ENCODE measurements around the gene RAD51.
"Not testable (repeated sequence)": the region's sequence is repeated elsewhere in the genome, so short reads cannot be mapped to it uniquely, and the experiment has no call there.

RAD51 gene

DNA sequence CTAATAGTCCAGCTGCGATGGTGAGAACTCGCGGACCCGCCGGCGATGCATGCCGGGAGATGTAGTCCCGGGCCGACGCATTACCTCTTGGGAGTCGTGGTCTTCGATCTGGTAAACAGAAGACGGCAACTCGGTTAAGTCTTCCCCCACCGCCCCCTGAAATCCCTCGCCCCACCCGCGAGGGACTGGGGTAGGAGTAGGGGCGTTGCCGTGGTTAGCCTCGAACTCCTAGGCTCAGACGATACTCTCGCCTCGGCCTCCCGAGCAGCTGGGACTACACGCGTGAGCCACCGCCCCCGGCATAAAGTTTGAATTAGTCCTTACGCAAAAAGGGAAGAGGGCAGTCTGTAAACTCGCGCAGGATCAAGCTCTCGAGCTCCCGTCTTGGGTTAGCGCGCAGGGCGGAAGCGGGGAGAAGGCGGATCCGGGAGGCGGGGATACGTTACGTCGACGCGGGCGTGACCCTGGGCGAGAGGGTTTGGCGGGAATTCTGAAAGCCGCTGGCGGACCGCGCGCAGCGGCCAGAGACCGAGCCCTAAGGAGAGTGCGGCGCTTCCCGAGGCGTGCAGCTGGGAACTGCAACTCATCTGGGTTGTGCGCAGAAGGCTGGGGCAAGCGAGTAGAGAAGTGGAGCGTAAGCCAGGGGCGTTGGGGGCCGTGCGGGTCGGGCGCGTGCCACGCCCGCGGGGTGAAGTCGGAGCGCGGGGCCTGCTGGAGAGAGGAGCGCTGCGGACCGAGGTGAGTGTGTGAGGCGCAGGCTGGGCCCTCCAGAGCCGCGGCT lies at the start of gene RAD51:
RAD51 (plus strand) TSS at position 487 of the 781 bp plus-strand sequence. CDS start 3,585 bp downstream, outside the sequence.
- peak; percentile 92 for DNase-seq

- DNase-seq = no peak
These were observed 47.5 kb upstream of the RAD51 start for GRCh38 chr15:40647523-40647922.

DNA sequence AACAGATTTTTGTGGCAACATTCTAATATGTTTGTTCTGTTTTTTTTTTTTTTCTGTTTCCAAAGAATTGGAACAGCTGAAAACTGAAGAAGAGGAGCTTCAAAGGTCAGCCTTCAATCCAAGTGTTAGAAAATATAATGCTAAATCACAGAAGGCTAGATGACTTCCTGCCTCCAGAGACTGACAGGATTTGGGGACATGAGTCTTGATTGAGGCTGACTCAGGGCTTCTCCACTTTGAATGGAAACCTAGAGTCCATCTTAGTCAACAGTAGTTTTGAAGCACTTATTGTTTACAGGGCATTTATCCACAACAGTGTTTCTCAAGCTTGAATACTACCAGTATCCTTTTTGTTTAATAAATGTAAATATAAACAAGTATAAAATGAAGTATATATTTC lies 44.5 kb upstream of the RAD51 start:
- DNase-seq = no peak

DNA sequence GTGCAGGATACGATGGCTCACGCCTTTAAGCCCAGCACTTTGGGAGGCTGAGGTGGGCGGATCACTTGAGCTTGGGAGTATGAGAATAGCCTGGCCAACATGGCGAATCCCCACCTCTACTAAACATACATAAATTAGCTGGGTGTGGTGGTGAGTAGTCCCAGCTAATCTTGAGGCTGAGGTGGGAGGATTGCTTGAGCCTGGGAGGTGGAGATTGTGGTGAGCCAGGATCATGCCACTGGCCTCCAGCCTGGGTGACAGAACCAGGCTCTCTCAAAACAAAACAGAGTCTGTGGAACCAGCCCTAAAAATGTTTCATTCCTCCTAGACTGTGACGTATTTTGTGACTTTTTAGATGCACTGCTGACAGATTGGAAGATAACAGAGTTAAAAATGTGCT lies 34.3 kb upstream of the RAD51 start:
- no peak for DNase-seq

GRCh38 chr15:40664909-40665308 lies 30.1 kb upstream of the RAD51 start:
- DNase-seq = no peak

DNA sequence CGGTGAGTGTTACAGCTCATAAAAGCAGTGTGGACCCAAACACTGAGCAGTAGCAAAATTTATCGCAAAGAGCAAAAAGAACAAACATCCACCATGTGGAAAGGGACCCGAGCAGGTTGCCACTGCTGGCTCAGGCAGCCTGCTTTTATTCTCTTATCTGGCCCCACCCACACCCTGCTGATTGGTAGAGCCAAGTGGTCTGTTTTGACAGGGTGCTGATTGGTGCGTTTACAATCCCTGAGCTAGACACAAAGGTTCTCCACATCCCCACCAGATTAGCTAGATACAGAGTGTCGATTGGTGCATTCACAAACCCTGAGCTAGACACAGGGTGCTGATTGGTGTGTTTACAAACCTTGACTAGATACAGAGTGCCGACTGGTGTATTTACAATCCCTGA lies 18.7 kb upstream of the RAD51 start:
- DNase-seq = not testable (repeated sequence)

GRCh38 chr15:40676906-40677305 lies 18.1 kb upstream of the RAD51 start:
- DNase-seq = not testable (repeated sequence)

- no peak for DNase-seq
These were observed 14.8 kb upstream of the RAD51 start for GRCh38 chr15:40680151-40680550.

DNA sequence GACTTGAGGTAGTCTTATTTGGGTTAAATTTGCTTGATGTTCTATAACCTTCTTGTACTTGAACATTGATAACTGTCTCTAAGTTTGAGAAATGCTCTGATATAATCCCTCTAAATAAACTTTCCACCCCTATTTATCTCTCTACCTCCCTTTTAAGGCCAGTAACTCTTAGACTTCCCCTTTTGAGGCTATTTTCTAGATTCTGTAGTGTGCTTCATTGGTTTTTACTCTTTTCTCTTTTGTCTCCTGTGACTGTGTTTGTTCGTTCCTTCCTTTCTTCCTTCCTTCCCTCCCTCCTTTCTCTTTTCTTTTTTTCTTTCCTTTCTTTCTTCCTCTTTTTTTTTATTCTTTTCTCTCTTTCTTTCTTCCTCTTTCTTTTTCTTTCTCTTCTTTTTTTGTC lies 14.0 kb upstream of the RAD51 start:
- DNase-seq = not testable (repeated sequence)

DNA sequence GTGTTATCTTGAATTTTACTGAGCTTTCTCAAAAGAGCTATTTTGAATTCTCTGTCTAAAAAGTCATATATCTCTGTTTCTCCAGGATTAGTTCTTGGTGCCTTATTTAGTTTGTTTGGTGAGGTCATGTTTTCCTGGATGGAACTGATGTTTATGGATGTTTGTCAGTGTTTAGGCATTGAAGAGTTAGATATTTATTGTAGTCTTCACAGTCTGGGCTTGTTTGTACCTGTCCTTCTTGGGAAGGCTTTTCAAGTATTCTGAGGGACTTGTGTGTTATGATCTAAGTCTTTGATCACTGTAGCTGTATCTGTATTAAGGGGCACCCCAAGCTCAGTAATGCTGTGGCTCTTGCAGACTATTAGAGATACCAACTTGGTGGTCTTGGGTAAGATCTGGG lies 10.6 kb upstream of the RAD51 start:
- DNase-seq = no peak

DNA sequence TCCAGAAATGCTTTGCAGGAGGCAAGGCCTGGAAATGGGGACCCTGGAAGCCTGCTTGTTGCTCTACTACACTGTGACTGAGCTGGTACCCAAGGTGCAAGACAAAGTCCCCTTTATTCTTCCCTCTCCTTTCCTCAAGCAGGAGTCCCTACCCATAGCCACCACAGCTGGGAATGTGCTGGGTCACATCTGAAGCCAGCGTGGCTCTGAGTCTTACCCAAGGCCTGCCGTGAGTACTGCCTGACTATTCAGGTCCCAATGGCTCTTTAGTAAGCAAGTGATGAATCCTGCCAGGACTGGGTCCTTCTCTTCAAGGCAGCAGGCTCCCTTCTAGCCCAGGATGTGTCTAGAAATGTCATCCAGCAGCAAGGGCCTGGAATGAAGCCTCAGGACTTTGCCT lies 9.6 kb upstream of the RAD51 start:
- no peak for DNase-seq

GRCh38 chr15:40688932-40689799 lies 5.8 kb upstream of the RAD51 start:
- DNase-seq = no peak

- DNase-seq = no peak
These were observed 3.2 kb upstream of the RAD51 start for GRCh38 chr15:40691737-40692136.

DNA sequence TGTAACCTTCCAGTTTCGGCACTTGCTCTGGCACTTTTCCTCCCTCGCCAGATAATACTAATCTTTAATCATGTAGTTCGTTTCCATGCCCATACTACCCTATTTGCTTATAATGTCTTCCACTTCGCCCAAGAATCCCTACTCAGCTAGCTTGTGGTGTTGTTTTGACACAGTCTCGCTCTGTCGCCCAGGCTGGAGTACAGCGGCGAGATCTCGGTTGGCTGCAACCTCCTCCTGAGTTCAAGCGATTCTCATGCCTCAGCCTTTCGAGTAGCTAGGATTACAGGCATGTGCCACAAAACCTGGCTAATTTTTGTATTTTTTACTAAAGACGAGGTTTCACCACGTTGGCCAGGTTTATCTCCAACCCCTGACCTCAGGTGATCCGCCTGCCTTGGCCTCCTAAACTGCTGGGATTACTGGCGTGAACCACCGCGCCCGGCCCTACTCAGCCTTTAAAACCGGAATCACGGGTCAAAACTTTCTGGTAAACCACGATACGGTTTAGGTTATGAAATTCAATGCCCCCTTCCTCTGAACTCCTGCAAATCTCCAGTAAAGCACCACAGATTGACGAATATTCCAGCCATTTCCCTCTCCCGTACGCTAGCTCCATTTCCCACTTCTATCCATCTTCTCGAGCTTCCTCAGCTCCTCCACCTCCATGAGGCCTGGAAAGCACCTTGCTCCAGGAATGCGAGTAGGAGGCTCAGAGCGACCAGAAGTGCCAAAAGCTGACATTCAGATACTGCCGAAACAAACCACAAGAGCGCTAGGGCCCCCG lies 878 bp upstream of the RAD51 start:
- DNase-seq = no peak

- DNase-seq = no peak
These were observed 506 bp downstream of the RAD51 start for GRCh38 chr15:40695469-40695890.

- DNase-seq = no peak
These were observed 1.3 kb downstream of the RAD51 start for GRCh38 chr15:40696228-40696627.

DNA sequence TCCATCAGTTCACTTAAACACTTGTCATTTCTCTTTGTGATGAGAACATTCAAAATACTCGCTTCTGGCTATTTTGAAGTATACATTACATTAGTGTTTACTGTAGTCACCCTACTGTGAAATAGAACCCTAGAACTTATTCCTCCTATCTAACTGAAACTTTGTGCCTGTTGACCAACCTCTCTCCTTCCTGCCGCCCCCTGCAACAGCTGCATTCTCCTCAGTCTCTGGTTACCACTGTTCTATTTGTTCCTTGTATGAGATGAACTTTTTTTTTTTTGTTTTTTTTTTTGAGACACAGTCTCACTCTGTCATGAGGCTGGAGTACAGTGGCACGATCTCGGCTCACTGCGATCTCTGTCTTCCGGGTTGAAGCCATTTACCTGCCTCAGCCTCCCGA lies 2.9 kb downstream of the RAD51 start:
- DNase-seq = no peak

DNA sequence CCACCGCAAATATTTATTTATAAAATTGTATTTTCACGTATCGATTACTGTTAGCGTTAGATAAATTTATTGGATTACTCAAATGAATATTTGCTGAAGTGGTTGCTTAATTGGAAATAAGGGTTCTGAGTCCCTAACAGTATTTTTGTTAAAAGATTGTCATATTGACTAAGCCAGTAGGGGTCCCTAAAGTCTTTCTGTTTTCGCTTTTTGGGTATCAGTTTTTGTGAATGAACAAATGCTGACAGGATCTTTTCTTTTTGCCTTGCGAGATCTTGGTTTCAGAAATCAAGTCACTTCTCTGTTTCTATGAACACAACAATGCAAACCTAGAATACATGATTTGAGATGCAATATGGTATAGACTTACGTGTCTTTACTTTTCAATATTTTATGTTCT lies 7.1 kb downstream of the RAD51 start:
- DNase-seq = no peak

- DNase-seq = no peak
These were observed 11.1 kb downstream of the RAD51 start for GRCh38 chr15:40706121-40706520.

DNA sequence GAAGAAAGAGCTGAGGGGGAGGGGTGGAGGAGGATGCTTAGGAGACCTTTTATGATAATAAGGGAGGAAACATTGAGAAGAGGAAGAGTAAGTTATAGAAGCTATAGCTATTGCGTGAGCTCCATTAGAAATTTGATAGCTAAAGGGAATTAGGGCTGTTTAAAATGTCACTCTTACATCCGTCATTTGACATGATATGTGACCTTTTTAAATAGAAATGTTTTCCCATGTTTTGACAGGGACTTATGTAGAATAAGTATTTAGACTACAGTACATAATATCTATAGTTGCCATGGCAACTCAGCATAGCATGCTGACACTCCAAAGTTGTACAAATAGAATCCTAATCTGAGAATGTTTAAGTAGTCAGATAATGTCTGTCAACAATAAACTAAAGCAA lies 19.2 kb downstream of the RAD51 start:
- no peak for DNase-seq

- no peak for DNase-seq
These were observed 21.2 kb downstream of the RAD51 start for GRCh38 chr15:40716165-40716564.

GRCh38 chr15:40721701-40722100 lies 26.7 kb downstream of the RAD51 start:
- no peak for DNase-seq

- no peak for DNase-seq
These were observed 27.4 kb downstream of the RAD51 start for GRCh38 chr15:40722354-40722753.

Measured in stimulated activated CD4-positive, alpha-beta T cell treated with anti-CD3 and anti-CD28 coated beads, Interleukin-4, amount 100 ng/mL, for 1 hour (primary cell).